Transverse colon (tissue), 4 donors: Measurements from ENCODE around the gene CDC42BPB.

Source experiments
- CTCF ChIP-seq, 5 experiments: fragments of 200-600 bp in 3 of 5; fragments of 450-650 bp in 2 of 5; sonication (generic) in 3 of 5; IDR thresholded peaks; 1 replicate in 2 of 5; 2 replicates in 3 of 5; pipeline ENCODE4 v1.5.1; 2016 to 2017; ENCODE audit warnings: antibody characterized with exemption in 5 of 5, inconsistent platforms in 3 of 5, mild to moderate bottlenecking in 2 of 5, moderate library complexity in 1 of 5
- POLR2A ChIP-seq: fragments of 450-650 bp; IDR thresholded peaks from one replicate; pipeline ENCODE4 v1.6.1; 2016; ENCODE audit warnings: antibody characterized with exemption, mild to moderate bottlenecking, moderate library complexity
- POLR2AphosphoS5 ChIP-seq, 3 donors: sonication (generic); formaldehyde crosslinking; IDR thresholded peaks; one replicate each; pipeline ENCODE4 v1.6.1; 2016; ENCODE audit warnings: antibody characterized with exemption in 3 of 3

DNA sequence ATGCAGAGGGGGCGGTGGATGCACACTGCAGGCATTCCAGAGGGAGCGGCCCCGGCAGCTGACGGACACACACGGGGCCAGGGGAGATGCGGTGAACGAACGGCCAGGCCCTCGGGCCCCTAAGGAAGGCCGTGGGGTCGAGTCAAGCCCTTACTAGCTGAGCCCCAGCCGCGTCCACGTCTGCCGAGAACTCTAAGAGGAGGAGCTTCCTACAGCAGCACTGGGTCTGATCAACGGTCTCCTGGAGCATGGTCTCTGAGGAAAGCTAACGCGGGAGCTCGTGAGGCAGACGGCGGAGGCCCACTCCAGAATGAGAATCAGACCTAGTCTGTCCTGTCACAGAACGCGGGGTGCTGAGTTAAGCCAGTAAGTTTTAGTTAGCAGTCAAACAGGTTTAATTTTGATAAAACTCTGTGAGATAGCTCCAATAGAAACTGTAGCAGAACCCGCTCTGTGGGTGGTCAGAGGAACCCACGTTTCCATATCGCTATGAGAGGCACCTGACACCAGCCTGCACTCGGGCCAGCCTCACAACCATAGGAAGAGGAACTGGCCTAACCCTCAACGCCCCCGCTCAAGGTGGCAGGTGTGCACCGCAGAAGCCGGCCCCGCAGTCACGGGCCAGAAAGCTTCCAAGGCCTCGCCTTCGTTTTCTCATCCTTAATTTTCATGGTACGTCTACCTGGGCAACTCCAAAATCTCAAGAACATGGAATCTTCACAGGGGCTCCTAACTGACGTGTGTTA is 55.5 kb downstream of the CDC42BPB start:
- TF ChIP-seq POLR2A, result no peak
- TF ChIP-seq CTCF (IDR thresholded peaks at IDR 0.05), result no peak
- no peak for TF ChIP-seq POLR2AphosphoS5 (IDR thresholded peaks at IDR 0.05)
